Measurements from ENCODE around the gene GPR32. TPM values are rescaled to one million over a fixed set of nuclear protein-coding genes. Genes with fewer than 3 reads are reported as not detected.

GPR32 gene
- total and polyA plus RNA-seq, 10 donors = not detected

DNA sequence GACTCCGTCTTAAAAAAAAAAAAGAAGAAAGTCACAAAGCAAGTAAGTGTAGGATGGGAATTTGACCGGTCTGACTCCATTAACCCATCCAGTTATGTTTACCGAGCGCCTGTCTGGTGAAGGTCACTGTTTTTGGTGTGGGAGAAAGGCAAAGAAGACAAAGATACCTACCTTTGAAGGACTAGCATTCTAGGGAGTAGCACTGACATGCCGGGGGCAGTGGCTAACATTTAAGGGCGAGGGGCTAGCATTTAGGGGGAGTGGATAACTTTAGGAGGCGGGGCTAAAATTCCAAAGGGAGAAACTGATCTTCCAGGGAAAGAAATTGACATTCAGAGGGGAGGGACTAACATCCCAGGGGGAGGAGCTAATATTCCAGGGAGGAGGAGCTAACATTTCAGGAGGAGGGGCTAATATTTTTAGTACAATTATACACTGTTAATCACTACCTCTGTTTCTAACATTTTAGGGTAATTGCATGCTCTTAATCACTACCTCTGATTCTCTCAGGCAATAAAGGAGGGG, 8.7 kb downstream of the GPR32 start:
- H3K27ac ChIP-seq = no peak overlapping the region
- DNase-seq = no peak
- intact Hi-C loops (cut with DNase I; ENCODE audit: low total_unique reads) = no loop called here
- no peaks in the 10 kb centered on the region for H3K36me3 ChIP-seq
- WGBS, 5 donors = 50 to 75% (median 69%) methylated on average over 7 of the region's 7 CpGs
- H3K27me3 ChIP-seq (replicated peaks in 1 of 7) = peaks cover 3 to 95% (median 48%) of the 10 kb centered on the region in 7 donors
- peaks cover 0 to 16% (median 8%) of the 10 kb centered on the region in 8 donors for H3K9me3 ChIP-seq
- no peak overlapping the region for H3K4me3 ChIP-seq
- TF ChIP-seq, protein P1, sequence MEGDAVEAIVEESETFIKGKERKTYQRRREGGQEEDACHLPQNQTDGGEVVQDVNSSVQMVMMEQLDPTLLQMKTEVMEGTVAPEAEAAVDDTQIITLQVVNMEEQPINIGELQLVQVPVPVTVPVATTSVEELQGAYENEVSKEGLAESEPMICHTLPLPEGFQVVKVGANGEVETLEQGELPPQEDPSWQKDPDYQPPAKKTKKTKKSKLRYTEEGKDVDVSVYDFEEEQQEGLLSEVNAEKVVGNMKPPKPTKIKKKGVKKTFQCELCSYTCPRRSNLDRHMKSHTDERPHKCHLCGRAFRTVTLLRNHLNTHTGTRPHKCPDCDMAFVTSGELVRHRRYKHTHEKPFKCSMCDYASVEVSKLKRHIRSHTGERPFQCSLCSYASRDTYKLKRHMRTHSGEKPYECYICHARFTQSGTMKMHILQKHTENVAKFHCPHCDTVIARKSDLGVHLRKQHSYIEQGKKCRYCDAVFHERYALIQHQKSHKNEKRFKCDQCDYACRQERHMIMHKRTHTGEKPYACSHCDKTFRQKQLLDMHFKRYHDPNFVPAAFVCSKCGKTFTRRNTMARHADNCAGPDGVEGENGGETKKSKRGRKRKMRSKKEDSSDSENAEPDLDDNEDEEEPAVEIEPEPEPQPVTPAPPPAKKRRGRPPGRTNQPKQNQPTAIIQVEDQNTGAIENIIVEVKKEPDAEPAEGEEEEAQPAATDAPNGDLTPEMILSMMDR (IDR thresholded peaks at IDR 0.05 in 8 of 11, conservative IDR thresholded peaks at IDR 0.05 in 3 of 11) = no peak
- no peak for TF ChIP-seq POLR2AphosphoS5 (IDR thresholded peaks at IDR 0.05)
- no peak for TF ChIP-seq POLR2A (IDR thresholded peaks at IDR 0.05)
- peaks cover 2 to 7% (median 4%) of the 10 kb centered on the region in 6 donors for H3K4me1 ChIP-seq

DNA sequence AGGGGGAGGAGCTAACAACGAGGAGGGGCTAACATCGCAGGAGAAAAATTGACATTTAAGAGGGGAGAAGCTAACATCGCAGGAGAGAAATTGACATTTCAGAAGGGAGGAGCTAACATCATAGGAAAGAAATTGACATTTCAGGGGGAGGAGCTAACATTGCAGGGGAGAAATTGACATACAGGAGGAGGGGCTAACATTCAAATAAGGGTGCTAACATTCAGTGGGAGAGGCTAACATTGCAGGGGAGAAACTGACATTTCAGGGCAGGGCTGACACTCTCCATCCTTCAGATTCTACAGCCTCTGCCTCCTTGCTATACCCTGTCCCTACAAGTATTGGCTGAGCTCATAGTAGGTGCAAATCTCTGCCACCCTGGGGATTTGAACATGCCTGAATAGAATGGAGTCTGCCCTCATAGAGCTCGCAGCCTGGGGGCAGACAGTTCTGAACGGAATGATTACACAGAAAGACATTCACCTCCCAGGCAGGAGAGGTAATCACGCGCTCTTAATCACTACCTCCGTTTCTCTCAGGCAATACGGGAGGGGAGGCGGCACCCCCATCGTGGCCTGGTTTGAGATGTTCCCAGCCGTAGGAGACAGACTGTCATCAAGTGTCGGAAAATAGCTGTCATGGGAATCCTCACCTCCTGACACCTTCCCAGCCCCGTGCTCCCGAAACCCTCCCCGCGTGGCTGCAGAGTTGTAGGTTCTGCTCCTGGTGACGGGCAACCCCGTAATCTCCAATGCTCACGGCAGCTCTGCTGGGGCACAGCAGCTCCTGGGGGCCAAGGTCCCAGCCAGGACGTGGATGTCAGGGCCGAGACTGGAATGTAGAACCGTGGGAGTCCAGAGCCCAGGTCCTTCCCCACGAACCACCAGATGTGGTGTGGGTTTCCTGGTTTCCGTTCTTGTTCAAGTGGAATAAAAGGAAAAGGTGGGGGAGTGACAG, 9.5 kb downstream of the GPR32 start:
- Histone ChIP-seq H3K4me3 (no peak overlapping the region), H3K9me3 (peaks cover 0 to 16% (median 8%) of the 10 kb centered on the region in 8 donors), H3K27ac (no peak overlapping the region), H3K36me3 (no peaks in the 10 kb centered on the region), H3K4me1 (peaks cover 2 to 8% (median 5%) of the 10 kb centered on the region in 6 donors), H3K27me3 (replicated peaks in 1 of 7) (peaks cover 3 to 87% (median 48%) of the 10 kb centered on the region in 7 donors)
- DNase-seq = no peak
- 40 to 50% (median 44%) methylated on average over 20 to 25 of the region's 25 CpGs for WGBS, 5 donors
- intact Hi-C loops (cut with DNase I; ENCODE audit: low total_unique reads) = loop anchor here (5.0 kb wide), 1 partner anchor 422 kb away; no protein-coding TSS in a partner anchor
- TF ChIP-seq POLR2AphosphoS5 (IDR thresholded peaks at IDR 0.05) (no peak), POLR2A (IDR thresholded peaks at IDR 0.05) (no peak)
- TF ChIP-seq, protein P1 (IDR thresholded peaks at IDR 0.05 in 8 of 11, conservative IDR thresholded peaks at IDR 0.05 in 3 of 11) = no peak

DNA sequence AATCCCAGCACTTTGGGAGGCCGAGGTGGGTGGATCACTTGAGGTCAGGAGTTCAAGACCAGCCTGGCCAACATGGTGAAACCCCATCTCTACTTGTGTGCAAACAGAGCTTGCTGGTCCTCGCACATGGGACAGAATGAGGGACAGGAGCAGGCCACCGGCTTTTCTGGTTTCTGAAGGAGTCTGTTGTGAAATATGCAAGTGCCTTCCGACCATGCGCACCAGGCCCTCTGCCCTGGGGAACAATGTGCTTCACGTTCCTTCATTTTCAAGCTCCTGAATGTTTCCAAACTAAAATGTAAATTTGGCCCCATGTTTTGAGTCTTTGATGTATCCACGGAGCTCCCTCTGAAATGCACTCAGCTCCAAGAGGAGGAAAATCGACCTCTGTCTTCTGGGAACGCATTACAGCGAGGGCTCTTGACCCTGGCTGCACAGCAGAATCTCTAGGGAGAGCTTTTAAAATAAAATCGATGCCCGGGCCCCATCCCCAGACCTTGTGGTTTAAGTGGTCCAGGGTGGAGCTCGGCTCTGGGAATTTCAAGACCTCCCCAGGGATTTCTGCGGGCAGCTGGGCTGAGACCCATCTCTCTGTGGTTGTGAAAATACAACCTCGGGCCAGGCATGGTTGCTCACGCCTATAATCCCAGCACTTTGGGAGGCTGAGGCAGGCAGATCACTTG, 10.6 kb downstream of the GPR32 start:
- H3K27me3 ChIP-seq (replicated peaks in 1 of 7) = peaks cover 3 to 76% (median 48%) of the 10 kb centered on the region in 7 donors
- TF ChIP-seq, protein P1 (IDR thresholded peaks at IDR 0.05 in 8 of 11, conservative IDR thresholded peaks at IDR 0.05 in 3 of 11) = no peak
- no peak for TF ChIP-seq POLR2A (IDR thresholded peaks at IDR 0.05)
- TF ChIP-seq POLR2AphosphoS5 (IDR thresholded peaks at IDR 0.05) = no peak
- H3K9me3 ChIP-seq = peaks cover 0 to 16% (median 8%) of the 10 kb centered on the region in 8 donors
- no peak overlapping the region for H3K27ac ChIP-seq
- intact Hi-C loops (cut with DNase I; ENCODE audit: low total_unique reads) = loop anchor here (5.0 kb wide), 1 partner anchor 424 kb away; no protein-coding TSS in a partner anchor
- no peak overlapping the region for H3K4me3 ChIP-seq
- 52 to 59% (median 56%) methylated on average over 13 to 16 of the region's 16 CpGs for WGBS, 5 donors
- H3K4me1 ChIP-seq = peaks cover 2 to 8% (median 5%) of the 10 kb centered on the region in 6 donors
- no peaks in the 10 kb centered on the region for H3K36me3 ChIP-seq
- DNase-seq = no peak

All from spleen (tissue), 11 donors.